Measurements from ENCODE around the gene GFER. TPM values are rescaled to one million over a fixed set of nuclear protein-coding genes. Genes with fewer than 3 reads are reported as not detected.

The GFER gene
- total RNA-seq, 1 donor: 8.7 TPM

DNA sequence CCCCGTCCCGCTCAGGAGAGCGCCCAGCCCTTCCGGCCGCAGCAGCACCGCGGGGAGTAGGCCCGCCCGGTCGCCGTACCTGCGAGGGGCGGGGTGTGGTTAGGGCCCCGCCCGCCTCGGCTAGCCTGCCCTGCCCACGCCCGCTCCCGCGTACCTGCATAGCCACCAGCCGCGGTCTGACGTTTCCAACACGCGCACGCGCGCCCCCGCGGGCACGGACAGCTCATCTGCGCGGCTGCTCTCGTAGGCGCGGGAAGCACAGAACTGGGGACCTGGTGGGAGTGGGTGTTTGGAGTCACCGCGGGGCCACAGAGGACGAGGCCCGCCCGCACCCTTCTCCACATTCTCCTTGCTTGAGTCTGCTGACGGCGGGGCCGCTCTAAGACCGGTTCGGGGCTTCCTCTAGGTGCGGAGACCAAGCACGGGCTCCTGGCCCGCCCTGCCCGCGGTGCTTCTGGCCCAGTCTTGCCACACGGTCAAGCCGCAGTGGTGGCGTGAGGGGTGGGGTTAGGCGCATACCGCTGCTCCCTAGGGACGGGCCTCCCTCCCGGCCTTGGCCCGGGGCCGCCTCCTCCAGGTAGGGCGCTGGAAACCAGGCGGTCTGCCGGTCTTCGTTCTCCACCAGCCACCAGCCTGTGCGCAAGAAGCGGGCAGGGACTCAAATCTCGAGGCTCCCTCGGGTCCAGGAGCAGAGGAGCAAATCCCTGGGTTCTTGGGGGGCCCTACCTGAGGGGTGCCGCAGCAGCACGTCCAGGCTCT lies 4.5 kb upstream of the GFER start:
- Histone ChIP-seq H2AFZ (ENCODE audit: low read length) (no peak overlapping the region), H3K36me3 (ENCODE audit: insufficient read depth, low read length) (peaks cover 24% of the 10 kb centered on the region)
- TF ChIP-seq, protein P1, sequence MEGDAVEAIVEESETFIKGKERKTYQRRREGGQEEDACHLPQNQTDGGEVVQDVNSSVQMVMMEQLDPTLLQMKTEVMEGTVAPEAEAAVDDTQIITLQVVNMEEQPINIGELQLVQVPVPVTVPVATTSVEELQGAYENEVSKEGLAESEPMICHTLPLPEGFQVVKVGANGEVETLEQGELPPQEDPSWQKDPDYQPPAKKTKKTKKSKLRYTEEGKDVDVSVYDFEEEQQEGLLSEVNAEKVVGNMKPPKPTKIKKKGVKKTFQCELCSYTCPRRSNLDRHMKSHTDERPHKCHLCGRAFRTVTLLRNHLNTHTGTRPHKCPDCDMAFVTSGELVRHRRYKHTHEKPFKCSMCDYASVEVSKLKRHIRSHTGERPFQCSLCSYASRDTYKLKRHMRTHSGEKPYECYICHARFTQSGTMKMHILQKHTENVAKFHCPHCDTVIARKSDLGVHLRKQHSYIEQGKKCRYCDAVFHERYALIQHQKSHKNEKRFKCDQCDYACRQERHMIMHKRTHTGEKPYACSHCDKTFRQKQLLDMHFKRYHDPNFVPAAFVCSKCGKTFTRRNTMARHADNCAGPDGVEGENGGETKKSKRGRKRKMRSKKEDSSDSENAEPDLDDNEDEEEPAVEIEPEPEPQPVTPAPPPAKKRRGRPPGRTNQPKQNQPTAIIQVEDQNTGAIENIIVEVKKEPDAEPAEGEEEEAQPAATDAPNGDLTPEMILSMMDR (IDR thresholded peaks at IDR 0.05; ENCODE audit: extremely low read depth, low read depth, low read length): no peak

DNA sequence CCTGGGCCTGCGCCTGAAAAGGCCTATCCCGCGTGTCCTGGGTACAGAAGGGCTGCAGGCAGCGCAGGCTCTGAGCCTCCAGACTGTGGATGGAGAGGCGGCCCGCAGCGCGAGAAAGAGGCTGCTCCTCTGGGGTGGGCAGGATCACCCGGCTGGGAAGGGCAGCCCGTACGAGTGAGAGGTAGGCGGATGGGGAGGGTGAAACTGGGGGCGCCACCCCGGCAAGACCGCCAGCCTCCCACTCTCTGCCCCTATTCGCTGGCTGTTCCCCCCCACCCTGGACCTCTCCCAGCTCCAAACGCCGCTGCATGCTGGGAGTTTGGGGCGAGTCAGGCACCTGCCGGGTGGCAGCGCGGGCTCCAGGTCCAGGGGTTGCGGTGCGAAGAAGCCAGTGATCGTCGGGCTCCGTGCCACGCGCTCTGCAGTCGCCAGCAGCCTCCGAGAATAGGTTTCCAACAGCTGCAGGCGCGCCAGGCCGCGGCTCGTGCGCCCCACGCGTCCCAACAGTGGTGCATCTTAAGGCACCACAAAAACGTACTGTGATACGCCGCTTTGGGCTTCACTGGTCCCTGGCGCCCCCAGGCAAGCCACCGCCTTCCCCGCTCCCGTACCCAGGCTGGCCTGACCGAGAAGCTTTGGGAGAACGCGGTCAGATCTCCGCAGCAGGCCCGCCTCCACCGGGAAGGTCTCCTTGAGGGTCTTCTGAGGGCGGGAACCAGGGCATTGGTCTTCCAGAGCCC lies 3.8 kb upstream of the GFER start:
- Histone ChIP-seq H3K9me3 (ENCODE audit: low read depth, low read length) (no peaks in the 10 kb centered on the region), H3K27ac (ENCODE audit: low read depth, low read length) (no peak overlapping the region), H3K36me3 (ENCODE audit: insufficient read depth, low read length) (peaks cover 17% of the 10 kb centered on the region), H2AFZ (ENCODE audit: low read length) (no peak overlapping the region), H3K27me3 (ENCODE audit: insufficient read depth, low read length) (peaks cover 39% of the 10 kb centered on the region), H3K4me1 (ENCODE audit: insufficient read depth, low read length) (peaks cover 6% of the 10 kb centered on the region), H3K79me2 (ENCODE audit: insufficient read depth, low read length) (peaks cover 5% of the 10 kb centered on the region), H4K20me1 (ENCODE audit: insufficient read depth, low read length) (peaks cover 24% of the 10 kb centered on the region), H3K4me2 (ENCODE audit: insufficient read depth, low read length) (no peak overlapping the region), H3K4me3 (ENCODE audit: insufficient read depth, low read length) (no peak overlapping the region)
- peak; percentile 90 for DNase-seq (ENCODE audit: insufficient read length, low spot score, missing footprints)
- TF ChIP-seq, protein P1 (IDR thresholded peaks at IDR 0.05; ENCODE audit: extremely low read depth, low read depth, low read length): no peak

More for the DNA sequence above, 4.5 kb upstream of the GFER start:
- DNase-seq (ENCODE audit: insufficient read length, low spot score, missing footprints): peak; percentile 85
- no peaks in the 10 kb centered on the region for H3K79me2 ChIP-seq (ENCODE audit: insufficient read depth, low read length)
- no peaks in the 10 kb centered on the region for H3K4me1 ChIP-seq (ENCODE audit: insufficient read depth, low read length)
- peaks cover 20% of the 10 kb centered on the region for H4K20me1 ChIP-seq (ENCODE audit: insufficient read depth, low read length)
- no peaks in the 10 kb centered on the region for H3K9me3 ChIP-seq (ENCODE audit: low read depth, low read length)
- H3K4me2 ChIP-seq (ENCODE audit: insufficient read depth, low read length): no peak overlapping the region
- no peak overlapping the region for H3K27ac ChIP-seq (ENCODE audit: low read depth, low read length)
- no peak overlapping the region for H3K4me3 ChIP-seq (ENCODE audit: insufficient read depth, low read length)
- H3K27me3 ChIP-seq (ENCODE audit: insufficient read depth, low read length): peaks cover 39% of the 10 kb centered on the region

DNA sequence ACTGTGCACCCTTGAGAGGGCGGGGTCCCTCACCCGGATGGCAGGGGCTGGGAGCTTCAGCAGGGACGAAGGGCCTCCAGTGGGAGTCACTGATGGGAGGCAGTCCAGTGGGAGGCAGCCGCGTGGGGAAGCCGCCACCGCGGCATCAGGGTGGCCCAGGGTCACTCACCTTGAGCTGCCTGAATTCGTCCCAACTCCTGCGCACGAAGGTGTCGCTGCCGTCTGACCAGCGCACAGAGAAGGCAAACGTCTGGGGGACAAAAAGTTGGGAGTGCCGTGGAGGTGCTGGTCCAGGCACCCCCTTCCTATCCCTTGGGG lies 3.3 kb upstream of the GFER start:
- no peak for DNase-seq (ENCODE audit: insufficient read length, low spot score, missing footprints)
- H3K4me2 ChIP-seq (ENCODE audit: insufficient read depth, low read length): no peak overlapping the region
- TF ChIP-seq, protein P1 (IDR thresholded peaks at IDR 0.05; ENCODE audit: extremely low read depth, low read depth, low read length): no peak
- no peak overlapping the region for H3K4me3 ChIP-seq (ENCODE audit: insufficient read depth, low read length)
- peaks cover 14% of the 10 kb centered on the region for H3K36me3 ChIP-seq (ENCODE audit: insufficient read depth, low read length)
- peaks cover 10% of the 10 kb centered on the region for H3K4me1 ChIP-seq (ENCODE audit: insufficient read depth, low read length)
- H3K27me3 ChIP-seq (ENCODE audit: insufficient read depth, low read length): peaks cover 39% of the 10 kb centered on the region
- no peaks in the 10 kb centered on the region for H3K9me3 ChIP-seq (ENCODE audit: low read depth, low read length)
- no peak overlapping the region for H3K27ac ChIP-seq (ENCODE audit: low read depth, low read length)
- H4K20me1 ChIP-seq (ENCODE audit: insufficient read depth, low read length): peaks cover 24% of the 10 kb centered on the region
- H3K79me2 ChIP-seq (ENCODE audit: insufficient read depth, low read length): peaks cover 9% of the 10 kb centered on the region
- no peak overlapping the region for H2AFZ ChIP-seq (ENCODE audit: low read length)

GRCh38 chr16:1981398-1981836 lies 2.6 kb upstream of the GFER start, which contains the start of gene NOXO1:
Gene NOXO1 (minus strand): TSS chr16:1981469. CDS start chr16:1981179, 290 bp downstream.
- H4K20me1 ChIP-seq (ENCODE audit: insufficient read depth, low read length): peaks cover 24% of the 10 kb centered on the region
- H3K9me3 ChIP-seq (ENCODE audit: low read depth, low read length): no peaks in the 10 kb centered on the region
- no peak within 1 kb of the TSS for H3K4me3 ChIP-seq (ENCODE audit: insufficient read depth, low read length)
- H2AFZ ChIP-seq (ENCODE audit: low read length): no peak within 1 kb of the TSS
- H3K4me1 ChIP-seq (ENCODE audit: insufficient read depth, low read length): peaks cover 10% of the 10 kb centered on the region
- TF ChIP-seq, protein P1 (IDR thresholded peaks at IDR 0.05; ENCODE audit: extremely low read depth, low read depth, low read length): no peak
- H3K27ac ChIP-seq (ENCODE audit: low read depth, low read length): no peak within 1 kb of the TSS
- no peak within 1 kb of the TSS for H3K4me2 ChIP-seq (ENCODE audit: insufficient read depth, low read length)
- DNase-seq (ENCODE audit: insufficient read length, low spot score, missing footprints): no peak
- H3K79me2 ChIP-seq (ENCODE audit: insufficient read depth, low read length): peaks cover 12% of the 10 kb centered on the region
- H3K36me3 ChIP-seq (ENCODE audit: insufficient read depth, low read length): peaks cover 13% of the 10 kb centered on the region
- peaks cover 39% of the 10 kb centered on the region for H3K27me3 ChIP-seq (ENCODE audit: insufficient read depth, low read length)

Measured in osteoblast (primary cell).